Tibial nerve (tissue), 4 donors: ENCODE results near the gene HSD17B3.

Source experiments
- EP300 ChIP-seq, 2 donors: sonication (generic); formaldehyde crosslinking; IDR thresholded peaks; one replicate each; pipeline ENCODE4 v1.6.1; 2017; ENCODE audit warnings: antibody characterized with exemption in 2 of 2, mild to moderate bottlenecking in 1 of 2
- POLR2A ChIP-seq, 2 donors: fragments of 450-650 bp; IDR thresholded peaks; one replicate each; pipeline ENCODE4 v1.6.1; 2017; ENCODE audit warnings: antibody characterized with exemption in 2 of 2, mild to moderate bottlenecking in 2 of 2, moderate library complexity in 2 of 2
- TF ChIP-seq, protein P1 (sequence below), 5 experiments: fragments of 200-600 bp in 3 of 5; fragments of 450-650 bp in 2 of 5; sonication (generic) in 3 of 5; IDR thresholded peaks; one replicate each; pipeline ENCODE4 v1.5.1; 2016 to 2019; ENCODE audit warnings: antibody characterized with exemption in 5 of 5, mild to moderate bottlenecking in 3 of 5, moderate library complexity in 2 of 5

DNA sequence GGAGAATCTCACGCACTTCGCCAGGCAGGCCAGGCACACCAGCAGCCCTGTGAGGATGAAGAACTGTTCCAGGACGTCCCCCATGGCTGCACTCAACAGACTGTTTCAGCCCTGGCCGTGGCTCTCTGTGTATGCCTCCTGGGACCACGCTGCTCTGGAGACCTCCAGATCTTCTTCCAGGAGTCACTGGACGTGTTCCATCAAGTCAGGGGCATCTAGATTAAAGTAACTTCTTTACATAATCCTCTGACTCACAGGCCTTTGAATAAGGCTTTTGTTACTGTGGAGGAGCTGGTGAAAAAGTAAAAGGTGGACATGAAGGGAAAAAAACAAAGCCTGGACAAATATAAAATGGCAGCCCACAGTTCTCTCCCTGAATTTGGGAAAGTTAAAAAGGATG, at the start of gene HSD17B3:
- no peak for TF ChIP-seq POLR2A (IDR thresholded peaks at IDR 0.05)
- TF ChIP-seq, protein P1, sequence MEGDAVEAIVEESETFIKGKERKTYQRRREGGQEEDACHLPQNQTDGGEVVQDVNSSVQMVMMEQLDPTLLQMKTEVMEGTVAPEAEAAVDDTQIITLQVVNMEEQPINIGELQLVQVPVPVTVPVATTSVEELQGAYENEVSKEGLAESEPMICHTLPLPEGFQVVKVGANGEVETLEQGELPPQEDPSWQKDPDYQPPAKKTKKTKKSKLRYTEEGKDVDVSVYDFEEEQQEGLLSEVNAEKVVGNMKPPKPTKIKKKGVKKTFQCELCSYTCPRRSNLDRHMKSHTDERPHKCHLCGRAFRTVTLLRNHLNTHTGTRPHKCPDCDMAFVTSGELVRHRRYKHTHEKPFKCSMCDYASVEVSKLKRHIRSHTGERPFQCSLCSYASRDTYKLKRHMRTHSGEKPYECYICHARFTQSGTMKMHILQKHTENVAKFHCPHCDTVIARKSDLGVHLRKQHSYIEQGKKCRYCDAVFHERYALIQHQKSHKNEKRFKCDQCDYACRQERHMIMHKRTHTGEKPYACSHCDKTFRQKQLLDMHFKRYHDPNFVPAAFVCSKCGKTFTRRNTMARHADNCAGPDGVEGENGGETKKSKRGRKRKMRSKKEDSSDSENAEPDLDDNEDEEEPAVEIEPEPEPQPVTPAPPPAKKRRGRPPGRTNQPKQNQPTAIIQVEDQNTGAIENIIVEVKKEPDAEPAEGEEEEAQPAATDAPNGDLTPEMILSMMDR (IDR thresholded peaks at IDR 0.05), result no peak
- TF ChIP-seq EP300 (IDR thresholded peaks at IDR 0.05), result no peak
